ENCODE measurements around the gene REPIN1. TPM values are rescaled to one million over a fixed set of nuclear protein-coding genes. Genes with fewer than 3 reads are reported as not detected.
A peak's percentile ranks its signal among the peaks of the same experiment; 100 is the strongest.

The REPIN1 gene
- total and polyA plus RNA-seq, 9 of the 15 experiments (the other 6 are each of a cell fraction or from before 2014, with no cell fraction given) = 8.1 to 283 (median 94.3) TPM

GRCh38 chr7:150363872-150364271, 4.8 kb upstream of the REPIN1 start (continued):
- TF ChIP-seq ZNF644 (tag; IDR thresholded peaks at IDR 0.05; ENCODE audit: low read depth) (peak; percentile 42; the same call in 1 of the 2 replicates), PREB (CRISPR knock-in tag; IDR thresholded peaks at IDR 0.05) (no peak), BRD9 (IDR thresholded peaks at IDR 0.05; ENCODE audit: low read depth, partially characterized antibody) (no peak), ZEB2 (IDR thresholded peaks at IDR 0.05) (no peak), CC2D1A (IDR thresholded peaks at IDR 0.05) (no peak), YY1 (IDR thresholded peaks at IDR 0.05; ENCODE audit: borderline replicate concordance in 1 of 3, control insufficient read depth in 1 of 3, extremely low read depth in 1 of 3, insufficient read depth in 3 of 3, insufficient read length in 1 of 3, insufficient replicate concordance in 2 of 3, low read depth in 1 of 3, low read length in 2 of 3) (peak in 1 of 3 experiments; percentile 22), NFATC3 (IDR thresholded peaks at IDR 0.05) (no peak), ZNF75A (CRISPR knock-in tag; IDR thresholded peaks at IDR 0.05) (no peak), KAT7 (CRISPR knock-in tag; IDR thresholded peaks at IDR 0.05; ENCODE audit: borderline replicate concordance) (no peak), CREB1 (IDR thresholded peaks at IDR 0.05) (no peak), CREB1 (CRISPR knock-in tag; IDR thresholded peaks at IDR 0.05) (no peak), ZBTB1 (CRISPR knock-in tag; IDR thresholded peaks at IDR 0.05; ENCODE audit: borderline replicate concordance, low read depth) (no peak), ZNF384 (IDR thresholded peaks at IDR 0.05; ENCODE audit: low read depth, low read length) (no peak), HBP1 (CRISPR knock-in tag; IDR thresholded peaks at IDR 0.05) (no peak), CEBPG (CRISPR knock-in tag; IDR thresholded peaks at IDR 0.05) (no peak), CEBPG (tag; conservative IDR thresholded peaks at IDR 0.05 in 1 of 2, IDR thresholded peaks at IDR 0.05 in 1 of 2) (no peak), FOXP1 (CRISPR knock-in tag; IDR thresholded peaks at IDR 0.05) (no peak), NFIX (CRISPR knock-in tag; IDR thresholded peaks at IDR 0.05; ENCODE audit: low read depth) (no peak), ZBTB11 (CRISPR knock-in tag; IDR thresholded peaks at IDR 0.05) (no peak), CTBP1 (IDR thresholded peaks at IDR 0.05; ENCODE audit: borderline replicate concordance) (0 out of 2 replicates have a peak, but pooled peaks have one; percentile 27), LCOR (CRISPR knock-in tag; IDR thresholded peaks at IDR 0.05) (no peak), HMBOX1 (IDR thresholded peaks at IDR 0.05) (peak; percentile 38; the same call in 1 of the 2 replicates), HDAC3 (IDR thresholded peaks at IDR 0.05; ENCODE audit: borderline replicate concordance, partially characterized antibody) (no peak)

Measured in K562 (cell line).